Central memory CD8-positive, alpha-beta T cell (primary cell): ENCODE data around the gene ACSS1.
A peak's percentile ranks its signal among the peaks of the same experiment; 100 is the strongest.

Experiments used
- ATAC-seq: fragments of 150-1000 bp; cut with Tn5 transposase; replicated peaks from 2 replicates; pipeline ENCODE4 v1.10.0; 2022; ENCODE audit warnings: mild to moderate bottlenecking, moderate FRiP score, moderate number of reproducible peaks; ENCODE audit not compliant: poor library complexity, severe bottlenecking; ENCODE audit errors: extremely low read depth
- DNase-seq, 2 donors: peaks; one replicate each; pipeline ENCODE4 v3.0.0; 2021; ENCODE audit warnings: low spot score in 2 of 2
- H3K27ac Mint-ChIP-seq: one replicate; pipeline ENCODE4 v1.8.0; 2022; ENCODE audit warnings: low read depth, mild to moderate bottlenecking, moderate library complexity, mixed read lengths
- H3K27me3 Mint-ChIP-seq: one replicate; pipeline ENCODE4 v1.8.0; 2022; ENCODE audit warnings: mixed read lengths
- H3K36me3 Mint-ChIP-seq: one replicate; pipeline ENCODE4 v1.8.0; 2022; ENCODE audit warnings: mild to moderate bottlenecking, moderate library complexity, mixed read lengths; ENCODE audit not compliant: insufficient read depth
- H3K4me1 Mint-ChIP-seq: one replicate; pipeline ENCODE4 v1.8.0; 2022; ENCODE audit warnings: mixed read lengths
- H3K4me3 Mint-ChIP-seq: one replicate; pipeline ENCODE4 v1.8.0; 2022; ENCODE audit warnings: mild to moderate bottlenecking, moderate library complexity, mixed read lengths
- H3K9me3 Mint-ChIP-seq: one replicate; pipeline ENCODE4 v1.8.0; 2022; ENCODE audit warnings: mixed read lengths

ACSS1 gene

GRCh38 chr20:25073544-25073943, 15.6 kb upstream of the ACSS1 start:
- H3K4me3 Mint-ChIP-seq, result no peak overlapping the region
- no peaks in the 10 kb centered on the region for H3K9me3 Mint-ChIP-seq
- no peak for ATAC-seq
- no peaks in the 10 kb centered on the region for H3K36me3 Mint-ChIP-seq
- DNase-seq, result no peak
- no peak overlapping the region for H3K27ac Mint-ChIP-seq
- peaks cover 21% of the 10 kb centered on the region for H3K27me3 Mint-ChIP-seq
- H3K4me1 Mint-ChIP-seq, result peaks cover 12% of the 10 kb centered on the region

- no peaks in the 10 kb centered on the region for H3K9me3 Mint-ChIP-seq
- DNase-seq (no peak), ATAC-seq (no peak)
- no peak overlapping the region for H3K27ac Mint-ChIP-seq
- no peak overlapping the region for H3K4me3 Mint-ChIP-seq
- peaks cover 9% of the 10 kb centered on the region for H3K27me3 Mint-ChIP-seq
- no peaks in the 10 kb centered on the region for H3K36me3 Mint-ChIP-seq
- peaks cover 7% of the 10 kb centered on the region for H3K4me1 Mint-ChIP-seq
Observed at GRCh38 chr20:25072226-25072811, 14.4 kb upstream of the ACSS1 start.

- peaks cover 3% of the 10 kb centered on the region for H3K27me3 Mint-ChIP-seq
- DNase-seq, result no peak
- ATAC-seq, result no peak
- H3K27ac Mint-ChIP-seq, result no peak overlapping the region
- peaks cover 3% of the 10 kb centered on the region for H3K4me1 Mint-ChIP-seq
- no peaks in the 10 kb centered on the region for H3K36me3 Mint-ChIP-seq
- no peaks in the 10 kb centered on the region for H3K9me3 Mint-ChIP-seq
- no peak overlapping the region for H3K4me3 Mint-ChIP-seq
Observed at GRCh38 chr20:25071734-25072133, 13.8 kb upstream of the ACSS1 start.

GRCh38 chr20:25070821-25071473, 13.0 kb upstream of the ACSS1 start:
- DNase-seq (no peak), ATAC-seq (no peak)
- Mint-ChIP-seq H3K4me3 (no peak overlapping the region), H3K4me1 (peaks cover 1% of the 10 kb centered on the region), H3K9me3 (no peaks in the 10 kb centered on the region), H3K36me3 (no peaks in the 10 kb centered on the region), H3K27me3 (no peaks in the 10 kb centered on the region), H3K27ac (no peak overlapping the region)

GRCh38 chr20:25067102-25067987, 9.4 kb upstream of the ACSS1 start:
- peaks cover 8% of the 10 kb centered on the region for H3K4me1 Mint-ChIP-seq
- no peaks in the 10 kb centered on the region for H3K36me3 Mint-ChIP-seq
- no peaks in the 10 kb centered on the region for H3K9me3 Mint-ChIP-seq
- H3K27me3 Mint-ChIP-seq, result no peaks in the 10 kb centered on the region
- no peak overlapping the region for H3K27ac Mint-ChIP-seq
- no peak for DNase-seq
- no peak for ATAC-seq
- H3K4me3 Mint-ChIP-seq, result no peak overlapping the region

- Mint-ChIP-seq H3K36me3 (no peaks in the 10 kb centered on the region), H3K27me3 (no peaks in the 10 kb centered on the region), H3K4me1 (peaks cover 8% of the 10 kb centered on the region), H3K27ac (no peak overlapping the region), H3K4me3 (no peak overlapping the region), H3K9me3 (no peaks in the 10 kb centered on the region)
- DNase-seq (no peak), ATAC-seq (no peak)
Observed at GRCh38 chr20:25066386-25066785, 8.4 kb upstream of the ACSS1 start.

GRCh38 chr20:25065625-25066338, 7.8 kb upstream of the ACSS1 start:
- Mint-ChIP-seq H3K27ac (no peak overlapping the region), H3K4me1 (peaks cover 8% of the 10 kb centered on the region), H3K4me3 (no peak overlapping the region), H3K27me3 (no peaks in the 10 kb centered on the region), H3K36me3 (no peaks in the 10 kb centered on the region), H3K9me3 (no peaks in the 10 kb centered on the region)
- ATAC-seq, result peak; percentile 79
- DNase-seq, result peak; percentile 52 to 63

GRCh38 chr20:25065072-25065624, 7.2 kb upstream of the ACSS1 start:
- Mint-ChIP-seq H3K4me1 (peaks cover 8% of the 10 kb centered on the region), H3K9me3 (no peaks in the 10 kb centered on the region), H3K36me3 (no peaks in the 10 kb centered on the region), H3K27me3 (no peaks in the 10 kb centered on the region), H3K4me3 (no peak overlapping the region), H3K27ac (no peak overlapping the region)
- no peak for ATAC-seq
- DNase-seq, result no peak

- Mint-ChIP-seq H3K4me1 (peaks cover 8% of the 10 kb centered on the region), H3K36me3 (no peaks in the 10 kb centered on the region), H3K4me3 (no peak overlapping the region), H3K9me3 (no peaks in the 10 kb centered on the region), H3K27me3 (no peaks in the 10 kb centered on the region), H3K27ac (no peak overlapping the region)
- DNase-seq (no peak), ATAC-seq (no peak)
Observed at GRCh38 chr20:25064561-25065071, 6.7 kb upstream of the ACSS1 start.

GRCh38 chr20:25063981-25064380, 6.0 kb upstream of the ACSS1 start:
- Mint-ChIP-seq H3K27ac (no peak overlapping the region), H3K4me3 (no peak overlapping the region), H3K27me3 (no peaks in the 10 kb centered on the region), H3K36me3 (peaks cover 2% of the 10 kb centered on the region), H3K9me3 (no peaks in the 10 kb centered on the region), H3K4me1 (peaks cover 8% of the 10 kb centered on the region)
- ATAC-seq, result no peak
- no peak for DNase-seq

- no peak overlapping the region for H3K4me3 Mint-ChIP-seq
- H3K27me3 Mint-ChIP-seq, result no peaks in the 10 kb centered on the region
- H3K4me1 Mint-ChIP-seq, result peaks cover 8% of the 10 kb centered on the region
- H3K36me3 Mint-ChIP-seq, result peaks cover 3% of the 10 kb centered on the region
- no peak for ATAC-seq
- no peak overlapping the region for H3K27ac Mint-ChIP-seq
- H3K9me3 Mint-ChIP-seq, result no peaks in the 10 kb centered on the region
- DNase-seq, result no peak
Observed at GRCh38 chr20:25063546-25063945, 5.6 kb upstream of the ACSS1 start.

GRCh38 chr20:25062841-25063240, 4.9 kb upstream of the ACSS1 start:
- H3K4me1 Mint-ChIP-seq, result peaks cover 8% of the 10 kb centered on the region
- no peak for ATAC-seq
- no peak for DNase-seq

More at GRCh38 chr20:25062841-25063240, 4.9 kb upstream of the ACSS1 start:
- no peak overlapping the region for H3K27ac Mint-ChIP-seq
- H3K9me3 Mint-ChIP-seq, result no peaks in the 10 kb centered on the region
- H3K36me3 Mint-ChIP-seq, result peaks cover 6% of the 10 kb centered on the region
- no peaks in the 10 kb centered on the region for H3K27me3 Mint-ChIP-seq
- no peak overlapping the region for H3K4me3 Mint-ChIP-seq
